K562 (cell line): ENCODE measurements around the gene PRPF6.

Source experiments
- BRCA1 ChIP-seq, 2 experiments: fragments of 450-650 bp in 1 of 2; sonication (generic) in 1 of 2; formaldehyde crosslinking in 1 of 2; IDR thresholded peaks; 2 replicates each; pipeline versions ENCODE4 v1.5.0 to v1.6.1; 2017 to 2020; ENCODE audit warnings: mild to moderate bottlenecking in 1 of 2, missing genetic modification reagents in 1 of 2
- CHD2 ChIP-seq: IDR thresholded peaks from 2 replicates; pipeline ENCODE4 v1.6.1; 2011; ENCODE audit warnings: low read depth, low read length
- CTCF ChIP-seq, 3 experiments: IDR thresholded peaks in 2 of 3; conservative IDR thresholded peaks in 1 of 3; 2 replicates each; pipeline ENCODE4 v1.5.1; 2011 to 2012; ENCODE audit warnings: low read length in 3 of 3, mild to moderate bottlenecking in 3 of 3, control low read depth in 2 of 3, improper control_type of control experiment in 1 of 3, inconsistent platforms in 1 of 3, low read depth in 1 of 3, mixed read lengths in 1 of 3, moderate library complexity in 1 of 3; ENCODE audit not compliant: insufficient read depth in 2 of 3
- ETV6 ChIP-seq, 3 experiments: fragments of 150-350 bp in 1 of 3; sonication (generic) in 1 of 3; formaldehyde crosslinking in 1 of 3; IDR thresholded peaks; 2 replicates each; pipeline versions ENCODE4 v1.6.1 to v1.8.0; 2014 to 2022; ENCODE audit warnings: borderline replicate concordance in 2 of 3, low read depth in 2 of 3, antibody characterized with exemption in 1 of 3, low read length in 1 of 3, mild to moderate bottlenecking in 1 of 3, missing genetic modification reagents in 1 of 3
- MAX ChIP-seq: sonication (generic); formaldehyde crosslinking; IDR thresholded peaks from 2 replicates; pipeline ENCODE4 v1.9.0; 2022; ENCODE audit warnings: mild to moderate bottlenecking, missing genetic modification reagents
- MBD1 ChIP-seq: fragments of 250-450 bp; sonication (Bioruptor Pico); IDR thresholded peaks from 2 replicates; pipeline ENCODE4 v1.8.0; 2022; ENCODE audit warnings: inconsistent platforms
- MEF2A ChIP-seq: IDR thresholded peaks from 2 replicates; pipeline ENCODE4 v1.6.1; 2011; ENCODE audit warnings: low read depth, mild to moderate bottlenecking, low read length, moderate library complexity; ENCODE audit not compliant: control insufficient read depth
- MYC ChIP-seq, 2 experiments: fragments of 250-450 bp in 1 of 2; sonication (Bioruptor Pico) in 1 of 2; IDR thresholded peaks; 2 replicates each; pipeline versions ENCODE4 v1.5.1 to v1.6.1; 2012 to 2021; ENCODE audit warnings: low read depth in 2 of 2, borderline replicate concordance in 1 of 2, improper control_type of control experiment in 1 of 2, low read length in 1 of 2, mild to moderate bottlenecking in 1 of 2, moderate library complexity in 1 of 2
- NCOR1 ChIP-seq: fragments of 450-650 bp; IDR thresholded peaks from 2 replicates; pipeline ENCODE4 v1.6.1; 2016; ENCODE audit warnings: mild to moderate bottlenecking, moderate library complexity
- PHF8 ChIP-seq: fragments of 200-600 bp; sonication (generic); IDR thresholded peaks from 2 replicates; pipeline ENCODE4 v1.6.1; 2012; ENCODE audit warnings: mixed run types, mild to moderate bottlenecking, inconsistent platforms, low read length, moderate library complexity, borderline replicate concordance
- POLR2A ChIP-seq: fragments of 450-650 bp; conservative IDR thresholded peaks from 2 replicates; pipeline ENCODE4 v1.6.1; 2016
- RAD21 ChIP-seq, 2 experiments: fragments of 250-450 bp in 1 of 2; fragments of 450-650 bp in 1 of 2; sonication (Bioruptor Pico) in 1 of 2; formaldehyde crosslinking in 1 of 2; IDR thresholded peaks in 1 of 2; conservative IDR thresholded peaks in 1 of 2; 2 replicates each; pipeline versions ENCODE4 v1.4.0 to v1.8.0; 2020 to 2022; ENCODE audit warnings: mild to moderate bottlenecking in 2 of 2, moderate library complexity in 1 of 2
- SMC3 ChIP-seq: conservative IDR thresholded peaks from 2 replicates; pipeline ENCODE4 v1.6.1; 2011; ENCODE audit warnings: low read depth, low read length, improper control_type of control experiment; ENCODE audit not compliant: insufficient read depth
- SRF ChIP-seq, 2 experiments: fragments of 250-450, 450-650 bp in 1 of 2; sonication (Bioruptor Pico) in 1 of 2; sonication (generic) in 1 of 2; formaldehyde crosslinking; IDR thresholded peaks; 2 replicates each; pipeline versions ENCODE4 v1.5.0 to v1.5.1; 2020 to 2022; ENCODE audit warnings: mild to moderate bottlenecking in 1 of 2, missing genetic modification reagents in 1 of 2

GRCh38 chr20:64040231-64041039 lies 59.5 kb downstream of the PRPF6 start:
- no peak for TF ChIP-seq ETV6 (IDR thresholded peaks at IDR 0.05; ENCODE audit: borderline replicate concordance in 1 of 2, low read depth in 2 of 2, low read length in 1 of 2)
- no peak for TF ChIP-seq ETV6 (CRISPR knock-in tag; IDR thresholded peaks at IDR 0.05; ENCODE audit: borderline replicate concordance)
- no peak for TF ChIP-seq POLR2A
- no peak for TF ChIP-seq CTCF (IDR thresholded peaks at IDR 0.05 in 2 of 3, conservative IDR thresholded peaks at IDR 0.05 in 1 of 3; ENCODE audit: insufficient read depth in 2 of 3, low read depth in 1 of 3, low read length in 3 of 3)
- TF ChIP-seq SMC3: no peak
- TF ChIP-seq CHD2: no peak
- no peak for TF ChIP-seq BRCA1 (IDR thresholded peaks at IDR 0.05)
- TF ChIP-seq BRCA1 (CRISPR knock-in tag; IDR thresholded peaks at IDR 0.05): no peak
- TF ChIP-seq PHF8: no peak
- no peak for TF ChIP-seq MEF2A
- TF ChIP-seq MAX (CRISPR knock-in tag): peak; percentile 36; the same call in 1 of the 2 replicates
- TF ChIP-seq NCOR1: no peak
- TF ChIP-seq RAD21 (CRISPR knock-in tag; conservative IDR thresholded peaks at IDR 0.05 in 1 of 2, IDR thresholded peaks at IDR 0.05 in 1 of 2): no peak
- no peak for TF ChIP-seq MBD1 (CRISPR knock-in tag)
- no peak for TF ChIP-seq MYC (IDR thresholded peaks at IDR 0.05; ENCODE audit: low read depth, low read length)
- no peak for TF ChIP-seq MYC (CRISPR knock-in tag; IDR thresholded peaks at IDR 0.05; ENCODE audit: borderline replicate concordance, low read depth)
- TF ChIP-seq SRF (CRISPR knock-in tag; IDR thresholded peaks at IDR 0.05): no peak
